ENCODE results near the gene KRT84. TPM values are rescaled to one million over a fixed set of nuclear protein-coding genes. Genes with fewer than 3 reads are reported as not detected.

Gene KRT84
- total RNA-seq, 1 experiment from 2014 or later = not detected

GRCh38 chr12:52370926-52371608 is 14.4 kb downstream of the KRT84 start:
- Mint-ChIP-seq H3K9me3 (ENCODE audit: unreplicated experiment) (no peaks in the 10 kb centered on the region), H3K27me3 (ENCODE audit: insufficient read depth, unreplicated experiment) (peaks cover 11% of the 10 kb centered on the region), H3K27ac (ENCODE audit: low read depth, unreplicated experiment) (no peak overlapping the region), H3K36me3 (ENCODE audit: insufficient read depth, unreplicated experiment) (no peaks in the 10 kb centered on the region), H3K4me1 (ENCODE audit: insufficient read depth, unreplicated experiment) (no peaks in the 10 kb centered on the region), H3K4me3 (ENCODE audit: unreplicated experiment) (no peak overlapping the region)
- CTCF ChIA-PET = interaction anchor here (0.7 to 8.2 kb wide), 15 partner anchors 9 to 506 kb away, joined by 3 to 174 read pairs (median 5); partner anchors contain the start of gene KRT6A
- TF ChIP-seq, protein P1, sequence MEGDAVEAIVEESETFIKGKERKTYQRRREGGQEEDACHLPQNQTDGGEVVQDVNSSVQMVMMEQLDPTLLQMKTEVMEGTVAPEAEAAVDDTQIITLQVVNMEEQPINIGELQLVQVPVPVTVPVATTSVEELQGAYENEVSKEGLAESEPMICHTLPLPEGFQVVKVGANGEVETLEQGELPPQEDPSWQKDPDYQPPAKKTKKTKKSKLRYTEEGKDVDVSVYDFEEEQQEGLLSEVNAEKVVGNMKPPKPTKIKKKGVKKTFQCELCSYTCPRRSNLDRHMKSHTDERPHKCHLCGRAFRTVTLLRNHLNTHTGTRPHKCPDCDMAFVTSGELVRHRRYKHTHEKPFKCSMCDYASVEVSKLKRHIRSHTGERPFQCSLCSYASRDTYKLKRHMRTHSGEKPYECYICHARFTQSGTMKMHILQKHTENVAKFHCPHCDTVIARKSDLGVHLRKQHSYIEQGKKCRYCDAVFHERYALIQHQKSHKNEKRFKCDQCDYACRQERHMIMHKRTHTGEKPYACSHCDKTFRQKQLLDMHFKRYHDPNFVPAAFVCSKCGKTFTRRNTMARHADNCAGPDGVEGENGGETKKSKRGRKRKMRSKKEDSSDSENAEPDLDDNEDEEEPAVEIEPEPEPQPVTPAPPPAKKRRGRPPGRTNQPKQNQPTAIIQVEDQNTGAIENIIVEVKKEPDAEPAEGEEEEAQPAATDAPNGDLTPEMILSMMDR (IDR thresholded peaks at IDR 0.05; ENCODE audit: unreplicated experiment) = no peak
- intact Hi-C loops (cut with micrococcal nuclease) = loop anchor here (5.0 kb wide), 3 partner anchors 139 to 229 kb away; partner anchors contain the start of gene KRT7
- BruUV-seq (replicated peaks) = no TSS peak
- POLR2A ChIA-PET = interaction anchor here (0.6 to 2.2 kb wide), 4 partner anchors 12 to 546 kb away, joined by 3 to 9 read pairs (median 3); no protein-coding TSS in a partner anchor
- DNase-seq (ENCODE audit: unreplicated experiment) = no peak

GRCh38 chr12:52369809-52370208 is 15.6 kb downstream of the KRT84 start:
- H3K4me1 Mint-ChIP-seq (ENCODE audit: insufficient read depth, unreplicated experiment) = no peaks in the 10 kb centered on the region
- H3K27me3 Mint-ChIP-seq (ENCODE audit: insufficient read depth, unreplicated experiment) = peaks cover 11% of the 10 kb centered on the region
- no peaks in the 10 kb centered on the region for H3K36me3 Mint-ChIP-seq (ENCODE audit: insufficient read depth, unreplicated experiment)
- no peak overlapping the region for H3K27ac Mint-ChIP-seq (ENCODE audit: low read depth, unreplicated experiment)
- POLR2A ChIA-PET = interaction anchor here (1.1 kb wide), 1 partner anchor 24 kb away, joined by 3 read pairs; no protein-coding TSS in a partner anchor
- no peaks in the 10 kb centered on the region for H3K9me3 Mint-ChIP-seq (ENCODE audit: unreplicated experiment)
- BruUV-seq (replicated peaks) = no TSS peak
- intact Hi-C loops (cut with micrococcal nuclease) = loop anchor here (5.0 kb wide), 3 partner anchors 138 to 228 kb away; partner anchors contain the start of gene KRT7
- TF ChIP-seq, protein P1 (IDR thresholded peaks at IDR 0.05; ENCODE audit: unreplicated experiment) = no peak
- CTCF ChIA-PET = interaction anchor here (0.7 to 8.2 kb wide), 9 partner anchors 12 to 616 kb away, joined by 3 to 174 read pairs (median 4); partner anchors contain the start of gene KRT6A
- DNase-seq (ENCODE audit: unreplicated experiment) = no peak
- no peak overlapping the region for H3K4me3 Mint-ChIP-seq (ENCODE audit: unreplicated experiment)

DNA sequence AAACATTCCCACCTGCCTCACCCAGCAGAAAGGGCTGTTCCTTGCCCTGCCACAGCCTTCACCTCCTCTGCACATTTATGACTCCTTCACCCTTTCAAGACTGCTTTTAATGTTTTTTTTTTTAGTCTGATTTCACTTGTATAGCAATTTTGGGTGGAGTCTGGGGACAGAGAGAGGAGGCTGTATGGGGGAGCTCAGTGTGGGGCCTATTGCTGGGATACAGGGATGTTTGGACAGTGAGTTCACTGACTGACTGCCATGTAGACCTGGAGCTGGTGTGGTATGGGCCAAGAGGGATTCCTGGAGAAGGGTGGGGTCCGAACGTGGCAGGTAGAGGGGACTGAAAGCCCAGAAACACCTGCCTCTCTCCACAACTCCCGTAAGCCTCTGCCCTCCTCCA is 16.2 kb downstream of the KRT84 start:
- no peaks in the 10 kb centered on the region for H3K4me1 Mint-ChIP-seq (ENCODE audit: insufficient read depth, unreplicated experiment)
- DNase-seq (ENCODE audit: unreplicated experiment) = no peak
- TF ChIP-seq, protein P1 (IDR thresholded peaks at IDR 0.05; ENCODE audit: unreplicated experiment) = no peak
- intact Hi-C loops (cut with micrococcal nuclease) = no loop called here
- POLR2A ChIA-PET = interaction anchor here (0.5 to 1.1 kb wide), 3 partner anchors 24 to 152 kb away, joined by 3 to 4 read pairs (median 3); no protein-coding TSS in a partner anchor
- no peaks in the 10 kb centered on the region for H3K36me3 Mint-ChIP-seq (ENCODE audit: insufficient read depth, unreplicated experiment)
- no peaks in the 10 kb centered on the region for H3K9me3 Mint-ChIP-seq (ENCODE audit: unreplicated experiment)
- no peak overlapping the region for H3K4me3 Mint-ChIP-seq (ENCODE audit: unreplicated experiment)
- BruUV-seq (replicated peaks) = no TSS peak
- no peak overlapping the region for H3K27ac Mint-ChIP-seq (ENCODE audit: low read depth, unreplicated experiment)
- CTCF ChIA-PET = interaction anchor here (0.9 to 8.2 kb wide), 5 partner anchors 41 to 507 kb away, joined by 3 to 174 read pairs (median 4); no protein-coding TSS in a partner anchor
- peaks cover 11% of the 10 kb centered on the region for H3K27me3 Mint-ChIP-seq (ENCODE audit: insufficient read depth, unreplicated experiment)

GRCh38 chr12:52368508-52368907 is 16.9 kb downstream of the KRT84 start:
- Mint-ChIP-seq H3K4me1 (ENCODE audit: insufficient read depth, unreplicated experiment) (no peaks in the 10 kb centered on the region), H3K27me3 (ENCODE audit: insufficient read depth, unreplicated experiment) (peaks cover 11% of the 10 kb centered on the region), H3K27ac (ENCODE audit: low read depth, unreplicated experiment) (no peak overlapping the region), H3K36me3 (ENCODE audit: insufficient read depth, unreplicated experiment) (no peaks in the 10 kb centered on the region), H3K4me3 (ENCODE audit: unreplicated experiment) (no peak overlapping the region), H3K9me3 (ENCODE audit: unreplicated experiment) (no peaks in the 10 kb centered on the region)
- TF ChIP-seq, protein P1 (IDR thresholded peaks at IDR 0.05; ENCODE audit: unreplicated experiment) = no peak
- ChIA-PET CTCF (interaction anchor here (0.6 to 8.2 kb wide), 4 partner anchors 84 to 508 kb away, joined by 3 to 174 read pairs (median 5); no protein-coding TSS in a partner anchor), POLR2A (interaction anchor here (0.5 to 1.1 kb wide), 4 partner anchors 17 to 152 kb away, joined by 3 to 4 read pairs (median 3); no protein-coding TSS in a partner anchor)
- no TSS peak for BruUV-seq (replicated peaks)
- intact Hi-C loops (cut with micrococcal nuclease) = no loop called here
- no peak for DNase-seq (ENCODE audit: unreplicated experiment)

All from MCF 10A (cell line).